CD4-positive, alpha-beta T cell treated with Interferon alpha-2 for 1 hour (primary cell): ENCODE measurements around the gene HINT3.
A peak's percentile ranks its signal among the peaks of the same experiment; 100 is the strongest.
"Not testable (repeated sequence)": the region's sequence is repeated elsewhere in the genome, so short reads cannot be mapped to it uniquely, and the experiment has no call there.

ENCODE experiments used
- DNase-seq, 2 donors: peaks; one replicate each; pipeline ENCODE4 v3.0.0-alpha.2; 2020 to 2022

The HINT3 gene

DNA sequence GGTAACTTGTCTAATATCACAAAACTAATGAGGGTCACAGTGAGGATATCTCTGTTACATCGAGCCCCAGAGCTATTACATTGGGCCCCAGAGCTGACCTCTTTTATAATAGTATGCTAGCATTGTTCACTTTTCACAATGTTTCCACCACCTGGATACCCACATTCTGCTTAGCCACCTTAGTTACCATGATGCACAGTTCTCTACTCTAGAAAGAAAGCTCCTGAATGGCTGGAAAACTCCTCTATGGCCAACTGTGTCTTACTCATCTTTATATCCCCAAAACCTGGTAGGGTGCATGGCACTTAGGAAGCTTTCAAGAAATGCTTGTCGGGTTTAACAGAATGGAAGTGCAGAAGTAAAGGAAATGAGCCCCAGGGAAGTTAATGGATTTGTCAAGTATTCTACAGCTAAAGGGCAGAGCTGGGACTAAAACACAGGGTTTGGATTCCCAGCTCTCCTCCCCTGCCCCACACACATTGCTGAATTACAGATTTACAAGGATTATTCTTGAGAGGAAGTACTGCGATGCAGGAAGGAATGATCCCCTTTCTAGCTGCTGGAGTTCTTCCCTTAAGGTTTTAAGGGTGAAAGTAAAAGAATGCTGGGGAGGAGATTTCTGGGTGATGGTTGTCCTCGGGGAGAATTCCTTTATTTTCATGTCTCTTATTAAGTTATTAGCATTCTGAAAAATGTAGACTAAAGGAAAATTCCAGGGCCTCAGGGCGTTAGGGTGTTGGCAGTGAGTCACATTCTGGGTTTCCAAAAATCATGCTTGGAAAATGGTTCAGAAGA lies 16.1 kb upstream of the HINT3 start:
- no peak for DNase-seq

GRCh38 chr6:125942672-125943527 lies 13.7 kb upstream of the HINT3 start:
- no peak for DNase-seq

- no peak for DNase-seq
These were observed 12.8 kb upstream of the HINT3 start for GRCh38 chr6:125943528-125944433.

DNA sequence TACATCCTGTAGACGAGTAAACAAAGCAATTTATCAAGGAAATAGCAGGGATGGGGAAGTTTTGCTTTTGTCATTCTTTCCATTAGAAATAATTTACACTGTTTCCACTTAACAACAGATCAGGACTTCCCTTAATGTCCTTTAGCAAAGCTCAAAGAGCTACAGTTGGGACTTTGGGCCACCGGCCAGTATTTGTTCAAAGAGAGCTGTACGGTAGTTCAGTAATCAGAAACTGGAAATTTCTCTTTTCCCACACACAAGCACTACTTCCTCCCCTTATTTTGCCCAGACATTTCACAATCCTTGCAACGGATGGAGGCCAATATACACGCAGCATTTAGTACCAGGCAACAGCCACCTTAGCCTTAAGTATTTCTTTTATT lies 12.1 kb upstream of the HINT3 start:
- DNase-seq = no peak

DNA sequence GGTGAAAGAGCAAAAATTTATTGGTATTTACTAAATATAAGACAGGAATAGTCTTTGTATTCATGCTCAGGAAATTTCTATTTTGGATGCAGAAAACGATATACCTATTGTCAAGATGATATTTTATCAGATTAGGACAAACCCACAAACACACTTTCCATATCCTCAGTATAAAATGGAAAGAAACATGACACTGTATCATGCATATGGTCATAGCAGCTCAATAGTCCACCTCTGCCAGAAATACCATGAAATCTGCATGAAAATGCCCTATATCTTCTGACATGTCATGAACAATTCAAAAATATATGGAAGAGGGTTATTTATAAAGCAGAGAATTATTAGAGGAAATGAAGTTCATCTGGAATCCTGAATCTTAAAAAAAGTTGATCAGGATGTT lies 11.7 kb upstream of the HINT3 start:
- DNase-seq = no peak

- DNase-seq = no peak
These were observed 11.0 kb upstream of the HINT3 start for GRCh38 chr6:125945378-125946141.

DNA sequence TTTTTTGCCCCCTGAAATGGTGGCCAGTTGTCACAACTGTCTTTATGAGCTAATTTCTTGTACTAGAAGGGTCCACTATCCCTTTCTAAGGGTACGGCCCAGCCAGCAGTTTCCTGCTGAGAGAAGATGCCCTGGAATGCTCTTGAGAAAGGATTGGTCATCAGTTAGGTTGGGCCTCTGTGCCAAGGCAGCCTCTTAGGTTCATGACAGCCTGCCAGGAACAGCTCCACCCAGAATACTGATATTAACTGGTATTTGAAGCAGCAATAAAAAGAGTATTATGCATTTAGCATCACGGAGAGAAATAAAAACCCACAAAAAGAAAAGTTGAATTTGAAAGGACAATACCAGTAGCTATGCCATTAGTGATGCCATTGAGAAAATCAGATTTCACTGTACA lies 9.0 kb upstream of the HINT3 start:
- no peak for DNase-seq

DNA sequence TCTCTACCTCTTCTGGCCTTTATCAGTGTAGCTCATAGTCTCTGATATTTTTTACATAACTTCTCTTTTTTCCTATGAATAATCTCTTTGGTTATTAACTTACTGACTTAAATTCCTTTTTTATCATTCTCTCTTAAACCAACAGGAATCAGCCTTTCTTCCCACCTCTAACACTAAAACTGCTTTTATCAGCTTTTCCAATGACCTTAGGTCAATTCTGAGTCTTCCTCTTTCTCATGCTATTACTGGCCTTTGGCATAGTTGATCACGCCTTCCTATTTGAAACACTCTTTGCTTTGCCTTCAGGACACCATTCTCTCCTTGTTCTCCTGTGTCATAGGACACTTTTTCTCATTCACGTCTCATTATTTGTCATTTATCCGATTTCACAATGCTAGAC lies 8.1 kb upstream of the HINT3 start:
- DNase-seq = no peak

DNA sequence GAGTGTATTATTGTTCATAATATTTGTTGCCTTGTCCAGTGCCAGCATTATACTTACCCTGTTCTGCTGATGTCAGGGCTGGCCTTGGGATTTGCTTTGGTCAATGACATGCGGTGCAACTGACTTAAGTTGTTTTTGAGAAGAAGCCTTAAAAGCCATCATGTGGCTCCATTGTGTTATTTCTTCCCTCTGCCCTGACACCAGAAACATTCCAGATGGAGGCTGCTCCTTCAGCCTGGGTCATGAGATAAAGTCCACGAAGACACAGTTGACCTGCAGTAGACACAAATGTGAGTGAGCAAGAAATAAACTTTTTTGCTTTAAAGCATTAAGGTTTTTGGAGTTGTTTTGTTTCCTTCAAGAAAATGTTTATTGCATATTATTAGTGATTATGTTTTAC lies 7.5 kb upstream of the HINT3 start:
- no peak for DNase-seq

DNA sequence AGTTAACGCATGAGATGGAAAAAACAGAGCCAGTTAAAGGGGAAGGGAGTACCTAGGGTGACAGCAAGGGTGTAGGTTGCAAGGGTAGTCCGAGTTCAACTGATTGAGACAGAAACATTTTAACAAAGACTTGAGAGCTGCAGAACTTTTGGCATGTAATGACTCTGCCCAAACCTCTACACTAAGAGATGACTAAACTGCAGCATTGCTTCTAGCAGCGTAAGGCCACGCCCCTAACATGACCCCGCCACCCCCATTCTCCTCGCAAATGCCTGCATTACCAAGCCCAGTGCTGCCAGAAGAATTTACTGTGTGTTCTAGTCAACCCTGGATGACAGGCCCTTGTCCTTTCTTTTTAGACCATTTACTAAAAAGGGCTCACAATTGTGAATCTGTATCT lies 6.3 kb upstream of the HINT3 start:
- DNase-seq = no peak

DNA sequence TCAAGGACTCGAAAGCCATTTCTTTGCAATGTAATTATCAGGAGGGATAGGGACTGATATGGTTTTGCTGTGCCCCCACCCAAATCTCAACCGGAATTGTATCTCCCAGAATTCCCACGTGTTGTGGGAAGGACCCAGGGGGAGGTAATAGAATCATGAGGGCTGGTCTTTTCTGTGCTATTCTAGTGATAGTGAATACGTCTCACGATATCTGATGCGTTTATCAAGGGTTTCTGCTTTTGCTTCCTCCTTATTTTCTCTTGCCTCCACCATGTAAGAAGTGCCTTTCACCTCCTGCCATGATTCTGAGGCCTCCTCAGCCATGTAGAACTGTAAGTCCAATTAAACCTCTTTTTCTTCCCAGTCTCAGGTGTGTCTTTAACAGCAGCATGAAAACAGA lies 5.9 kb upstream of the HINT3 start:
- DNase-seq = not testable (repeated sequence)

DNA sequence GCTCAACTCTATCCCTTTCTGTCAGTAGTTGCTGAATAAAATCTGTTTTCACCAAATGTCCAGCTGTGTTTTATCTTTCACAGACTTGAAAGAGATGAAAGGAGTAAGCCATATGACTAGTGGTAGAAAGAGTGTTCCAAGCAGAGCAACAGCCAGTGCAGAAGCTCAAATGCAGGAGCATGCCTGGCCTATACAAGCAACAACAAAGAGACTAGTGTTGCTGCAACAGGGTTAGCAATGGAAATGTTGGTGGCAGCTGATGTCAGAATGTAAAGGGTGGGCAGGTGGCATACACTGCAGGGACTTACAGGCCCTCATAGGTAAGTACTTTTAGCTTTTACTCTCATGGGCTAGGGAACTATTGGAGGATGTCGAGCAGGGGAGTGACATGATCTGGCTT lies 5.2 kb upstream of the HINT3 start:
- DNase-seq = no peak

- no peak for DNase-seq
These were observed 3.6 kb upstream of the HINT3 start for GRCh38 chr6:125952764-125953501.

- DNase-seq = no peak
These were observed 3.1 kb upstream of the HINT3 start for GRCh38 chr6:125953502-125953875.

GRCh38 chr6:125954735-125955339 lies 1.7 kb upstream of the HINT3 start:
- no peak for DNase-seq

DNA sequence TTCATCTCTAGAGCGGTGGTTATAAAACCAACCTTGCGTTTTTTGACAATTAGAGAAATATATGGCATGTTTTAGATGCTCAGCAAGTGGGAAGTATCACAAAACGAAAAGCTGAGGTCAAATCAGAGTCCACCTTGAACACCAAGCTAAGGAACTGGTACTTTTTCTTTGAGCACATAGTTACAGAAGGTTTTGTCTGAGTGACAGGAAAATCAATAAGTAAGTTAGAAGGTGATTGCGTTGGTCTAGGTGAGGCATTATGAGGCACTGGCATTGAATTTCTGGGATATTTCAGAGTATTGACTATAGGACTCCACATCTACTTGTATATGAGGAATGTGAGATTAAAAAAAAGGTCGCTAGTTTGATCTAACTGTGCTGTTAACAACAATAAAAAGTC lies 597 bp upstream of the HINT3 start:
- DNase-seq = no peak

DNA sequence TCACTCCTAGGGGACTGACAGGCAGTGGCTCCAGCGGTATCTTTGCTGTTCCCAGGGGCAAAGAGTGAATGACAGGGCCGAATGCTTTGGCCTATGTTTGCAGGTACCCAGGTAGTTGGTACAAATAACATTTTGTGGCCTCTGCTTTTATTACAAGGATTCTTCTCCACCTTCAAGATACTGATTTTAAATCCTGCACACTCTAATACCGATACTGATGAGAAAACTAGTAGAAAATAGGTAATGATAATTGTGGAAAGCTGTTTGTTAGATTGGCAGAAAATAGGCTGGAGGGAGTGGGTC lies 772 bp downstream of the HINT3 start:
- no peak for DNase-seq

DNA sequence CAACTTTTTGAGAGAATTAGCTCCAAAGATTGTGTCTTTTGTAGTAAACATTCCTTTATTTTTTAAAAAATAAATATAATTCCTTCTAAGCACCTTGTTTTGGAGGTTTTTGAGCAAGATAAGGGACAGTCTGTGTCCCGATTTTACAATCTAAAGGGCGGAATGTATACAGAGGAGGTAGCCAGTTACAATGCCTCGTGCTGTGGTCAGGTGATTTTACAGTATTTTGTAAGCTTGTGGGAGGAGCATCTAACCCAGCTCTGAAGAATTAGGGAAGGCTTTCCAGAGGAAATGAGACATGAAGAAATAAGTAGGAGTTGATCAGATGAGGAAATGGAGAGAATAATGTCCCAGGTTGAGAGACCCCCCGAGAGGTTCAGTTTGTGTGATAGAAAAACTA lies 1.3 kb downstream of the HINT3 start:
- peak; percentile 4 to 19 for DNase-seq

GRCh38 chr6:125959041-125959440 lies 2.5 kb downstream of the HINT3 start:
- no peak for DNase-seq

GRCh38 chr6:125961117-125961516 lies 4.5 kb downstream of the HINT3 start:
- no peak for DNase-seq

- no peak for DNase-seq
These were observed 6.4 kb downstream of the HINT3 start for GRCh38 chr6:125962900-125963497.
